ENCODE data around the gene DYNC1H1. TPM values are rescaled to one million over a fixed set of nuclear protein-coding genes. Genes with fewer than 3 reads are reported as not detected.

Gene DYNC1H1
- 100 to 1,000 TPM; 171 to 219 TPM for total RNA-seq

DNA sequence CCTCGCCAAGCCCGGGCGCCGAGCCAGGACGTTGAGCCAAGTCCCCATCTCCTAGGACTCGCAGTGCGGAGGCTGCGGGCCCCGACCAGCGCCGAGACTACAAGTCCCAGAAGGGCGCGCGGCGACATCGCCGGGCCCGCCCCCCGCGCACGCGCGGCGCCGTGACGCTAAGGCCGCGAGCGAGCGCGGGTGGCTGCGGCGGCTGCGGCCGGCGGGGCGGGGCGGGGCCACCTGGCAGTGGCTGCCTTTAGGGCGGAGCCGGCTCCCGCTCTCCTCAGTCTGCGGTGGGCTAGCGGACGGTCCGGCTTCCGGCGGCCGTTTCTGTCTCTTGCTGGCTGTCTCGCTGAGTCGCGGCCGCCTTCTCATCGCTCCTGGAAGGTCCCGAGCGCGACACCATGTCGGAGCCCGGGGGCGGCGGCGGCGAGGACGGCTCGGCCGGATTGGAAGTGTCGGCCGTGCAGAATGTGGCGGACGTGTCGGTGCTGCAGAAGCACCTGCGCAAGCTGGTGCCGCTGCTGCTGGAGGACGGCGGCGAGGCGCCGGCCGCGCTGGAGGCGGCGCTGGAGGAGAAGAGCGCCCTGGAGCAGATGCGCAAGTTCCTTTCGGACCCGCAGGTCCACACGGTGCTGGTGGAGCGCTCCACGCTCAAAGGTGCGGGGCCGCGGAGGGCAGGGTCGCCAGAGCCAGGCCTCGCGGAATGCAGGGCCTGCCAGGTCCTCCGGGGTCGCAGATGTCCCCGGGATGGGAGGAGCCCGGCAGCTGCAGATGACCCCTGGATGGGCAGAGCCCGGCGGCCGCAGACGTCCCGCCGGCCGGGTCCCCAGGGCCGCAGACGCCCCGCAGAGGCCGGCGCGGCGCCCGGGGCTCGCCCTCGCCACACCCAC is at the start of gene DYNC1H1:
Gene DYNC1H1 (plus strand): TSS at position 277 of the 884 bp plus-strand sequence. CDS start 119 bp downstream, at position 396.
- intact Hi-C loops (cut with DNase I), result no loop called here
- WGBS, 2 donors, result 0% methylated on average over 3 to 113 of the region's 115 CpGs
- peak; percentile 90 to 93 (median 92) for DNase-seq
- Histone ChIP-seq H3K27ac (peak within 1 kb of the TSS; percentile 88 to 97 (median 92)), H3K36me3 (replicated peaks in 1 of 2; ENCODE audit: insufficient read depth in 1 of 2, low read depth in 2 of 2) (no peaks in the 10 kb centered on the region), H3K4me1 (peaks cover 54% of the 10 kb centered on the region), H3K4me3 (peak within 1 kb of the TSS; percentile 92 to 97), H3K9me3 (no peaks in the 10 kb centered on the region), H3K27me3 (no peaks in the 10 kb centered on the region)
- TF ChIP-seq, protein P1, sequence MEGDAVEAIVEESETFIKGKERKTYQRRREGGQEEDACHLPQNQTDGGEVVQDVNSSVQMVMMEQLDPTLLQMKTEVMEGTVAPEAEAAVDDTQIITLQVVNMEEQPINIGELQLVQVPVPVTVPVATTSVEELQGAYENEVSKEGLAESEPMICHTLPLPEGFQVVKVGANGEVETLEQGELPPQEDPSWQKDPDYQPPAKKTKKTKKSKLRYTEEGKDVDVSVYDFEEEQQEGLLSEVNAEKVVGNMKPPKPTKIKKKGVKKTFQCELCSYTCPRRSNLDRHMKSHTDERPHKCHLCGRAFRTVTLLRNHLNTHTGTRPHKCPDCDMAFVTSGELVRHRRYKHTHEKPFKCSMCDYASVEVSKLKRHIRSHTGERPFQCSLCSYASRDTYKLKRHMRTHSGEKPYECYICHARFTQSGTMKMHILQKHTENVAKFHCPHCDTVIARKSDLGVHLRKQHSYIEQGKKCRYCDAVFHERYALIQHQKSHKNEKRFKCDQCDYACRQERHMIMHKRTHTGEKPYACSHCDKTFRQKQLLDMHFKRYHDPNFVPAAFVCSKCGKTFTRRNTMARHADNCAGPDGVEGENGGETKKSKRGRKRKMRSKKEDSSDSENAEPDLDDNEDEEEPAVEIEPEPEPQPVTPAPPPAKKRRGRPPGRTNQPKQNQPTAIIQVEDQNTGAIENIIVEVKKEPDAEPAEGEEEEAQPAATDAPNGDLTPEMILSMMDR (IDR thresholded peaks at IDR 0.05), result no peak
- TF ChIP-seq POLR2A (IDR thresholded peaks at IDR 0.05), result peak; percentile 96 to 97 (median 96)
- peak; percentile 91 for ATAC-seq

DNA sequence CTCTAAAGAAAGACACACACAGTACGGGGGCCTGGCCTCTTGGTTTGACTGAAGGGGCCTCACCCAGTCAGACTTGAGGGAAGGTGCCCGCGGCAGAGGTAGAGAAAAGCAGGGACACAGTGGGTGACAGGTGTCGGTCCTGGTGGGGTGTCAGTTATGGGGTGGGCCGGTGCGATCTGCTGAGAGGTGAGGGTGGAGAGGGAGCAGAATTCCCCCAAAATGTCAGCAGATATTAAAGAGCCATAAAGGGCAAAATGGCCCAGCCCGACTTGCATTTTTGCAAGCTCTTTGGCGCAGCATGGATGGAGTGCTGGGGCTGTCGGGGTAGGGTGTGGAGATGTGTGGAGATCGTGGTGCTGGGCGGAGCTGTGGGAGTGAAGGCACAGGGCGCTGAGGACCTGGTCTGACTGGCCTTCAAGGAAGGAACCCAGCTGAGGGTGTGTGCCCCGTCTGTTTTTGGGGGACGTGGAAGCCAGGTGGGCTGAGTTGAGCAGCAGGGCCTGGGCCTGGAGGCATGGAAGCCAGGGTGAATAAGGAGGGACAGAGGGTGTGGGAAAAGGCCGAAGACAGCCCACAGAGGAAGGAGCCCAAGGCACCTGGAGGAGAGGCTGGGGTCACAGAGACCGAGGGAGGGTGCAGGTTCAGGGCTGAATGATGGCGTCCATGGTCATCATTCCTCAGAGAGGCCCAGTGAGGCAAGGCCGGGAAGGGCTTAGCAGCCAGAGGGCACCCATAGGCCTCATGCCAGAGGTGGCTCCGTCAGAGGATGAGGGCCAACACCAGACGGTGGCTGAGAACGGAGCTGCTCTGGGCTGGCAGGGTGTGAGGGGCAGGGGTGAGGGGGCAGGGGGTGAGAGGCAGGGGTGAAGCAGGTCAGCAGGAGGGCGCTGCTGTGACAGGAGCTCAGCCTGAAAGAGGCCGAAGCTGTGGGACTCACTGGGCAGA is 48.2 kb upstream of the DYNC1H1 start:
- no peak overlapping the region for H3K27ac ChIP-seq
- ATAC-seq (no peak), DNase-seq (no peak)
- intact Hi-C loops (cut with DNase I), result no loop called here
- H3K9me3 ChIP-seq, result no peaks in the 10 kb centered on the region
- H3K36me3 ChIP-seq (replicated peaks in 1 of 2; ENCODE audit: insufficient read depth in 1 of 2, low read depth in 2 of 2), result peaks cover 0 to 5% of the 10 kb centered on the region in 2 donors
- no peak overlapping the region for H3K4me3 ChIP-seq
- TF ChIP-seq, protein P1 (IDR thresholded peaks at IDR 0.05), result no peak
- no peak for TF ChIP-seq POLR2A (IDR thresholded peaks at IDR 0.05)
- no peaks in the 10 kb centered on the region for H3K4me1 ChIP-seq
- 90 to 95% methylated on average over 22 to 23 of the region's 23 CpGs for WGBS, 2 donors
- H3K27me3 ChIP-seq, result no peaks in the 10 kb centered on the region

DNA sequence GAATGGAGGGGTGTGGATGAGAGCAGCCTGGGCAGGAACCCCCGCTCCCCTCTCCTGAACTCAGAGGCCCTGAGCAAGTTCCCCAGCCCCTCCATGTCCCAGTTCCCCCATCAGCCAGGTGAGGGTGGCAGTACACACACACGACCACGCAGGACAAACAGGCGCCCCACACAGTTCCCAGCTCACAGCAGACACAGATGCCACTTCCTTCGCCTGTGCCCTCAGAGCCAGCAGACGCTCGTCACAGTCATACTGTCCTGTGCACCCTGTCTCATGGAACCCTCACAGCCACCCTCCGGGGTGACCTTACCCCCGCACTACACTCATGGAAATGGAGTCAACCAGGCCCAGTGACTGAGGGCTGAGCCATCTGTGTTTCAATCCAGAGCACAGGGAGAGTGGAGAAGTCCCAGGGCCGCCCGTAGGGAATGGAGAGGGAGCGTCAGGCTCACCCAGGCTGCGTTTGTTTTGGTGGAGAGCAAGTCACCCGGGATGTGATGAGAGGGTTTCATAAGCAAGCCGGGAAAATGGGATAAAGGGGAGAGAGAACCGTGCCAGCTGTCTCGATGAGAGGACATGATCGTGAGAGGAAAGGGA is 47.5 kb upstream of the DYNC1H1 start:
- Histone ChIP-seq H3K27me3 (no peaks in the 10 kb centered on the region), H3K4me3 (no peak overlapping the region), H3K9me3 (no peaks in the 10 kb centered on the region), H3K27ac (no peak overlapping the region), H3K36me3 (replicated peaks in 1 of 2; ENCODE audit: insufficient read depth in 1 of 2, low read depth in 2 of 2) (peaks cover 0 to 5% of the 10 kb centered on the region in 2 donors), H3K4me1 (no peaks in the 10 kb centered on the region)
- DNase-seq, result no peak
- WGBS, 2 donors, result 88 to 89% methylated on average over 11 to 18 of the region's 18 CpGs
- intact Hi-C loops (cut with DNase I), result no loop called here
- ATAC-seq, result no peak
- no peak for TF ChIP-seq POLR2A (IDR thresholded peaks at IDR 0.05)
- TF ChIP-seq, protein P1 (IDR thresholded peaks at IDR 0.05), result no peak

DNA sequence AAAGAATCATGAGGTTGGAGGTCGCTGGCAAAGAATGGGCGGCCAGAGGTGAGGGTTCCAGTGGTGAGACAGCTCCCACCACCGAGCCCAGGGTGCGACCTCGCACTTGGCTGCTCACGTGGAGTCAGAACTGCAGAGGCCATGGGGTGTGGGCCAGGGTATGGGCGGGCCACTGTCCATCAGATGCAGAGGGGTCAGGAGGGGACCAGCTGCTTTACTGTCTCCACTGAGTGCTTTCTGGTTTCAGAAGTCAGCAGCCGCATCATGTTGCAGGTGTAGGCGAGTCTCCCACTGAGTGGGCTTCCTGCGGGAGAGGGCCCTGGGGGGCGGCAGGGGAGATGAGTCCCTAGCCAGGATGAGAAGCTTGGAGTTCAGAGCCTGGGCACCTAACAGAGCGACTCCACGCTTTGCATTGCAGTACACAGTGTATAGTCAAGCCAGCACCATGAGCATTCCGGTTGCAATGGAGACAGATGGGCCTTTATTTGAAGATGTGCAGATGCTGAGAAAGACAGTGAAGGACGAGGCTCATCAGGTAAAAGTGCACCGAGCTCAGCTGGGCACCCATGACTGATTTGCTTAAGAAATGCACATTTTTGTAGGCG is 46.9 kb upstream of the DYNC1H1 start:
- ATAC-seq (no peak), DNase-seq (no peak)
- 81 to 86% methylated on average over 17 of the region's 17 CpGs for WGBS, 2 donors
- no peak overlapping the region for H3K27ac ChIP-seq
- no peaks in the 10 kb centered on the region for H3K27me3 ChIP-seq
- H3K36me3 ChIP-seq (replicated peaks in 1 of 2; ENCODE audit: insufficient read depth in 1 of 2, low read depth in 2 of 2), result peaks cover 0 to 5% of the 10 kb centered on the region in 2 donors
- intact Hi-C loops (cut with DNase I), result no loop called here
- no peaks in the 10 kb centered on the region for H3K4me1 ChIP-seq
- TF ChIP-seq POLR2A (IDR thresholded peaks at IDR 0.05), result no peak
- TF ChIP-seq, protein P1 (IDR thresholded peaks at IDR 0.05), result no peak
- no peaks in the 10 kb centered on the region for H3K9me3 ChIP-seq
- no peak overlapping the region for H3K4me3 ChIP-seq
